ENCODE data around the gene DNAJB12. TPM values are rescaled to one million over a fixed set of nuclear protein-coding genes. Genes with fewer than 3 reads are reported as not detected.

DNAJB12 gene
- total and polyA plus RNA-seq, 10 of the 15 experiments (the other 5 are each of a cell fraction or from before 2014, with no cell fraction given) = 4.6 to 31.6 (median 18.8) TPM

DNA sequence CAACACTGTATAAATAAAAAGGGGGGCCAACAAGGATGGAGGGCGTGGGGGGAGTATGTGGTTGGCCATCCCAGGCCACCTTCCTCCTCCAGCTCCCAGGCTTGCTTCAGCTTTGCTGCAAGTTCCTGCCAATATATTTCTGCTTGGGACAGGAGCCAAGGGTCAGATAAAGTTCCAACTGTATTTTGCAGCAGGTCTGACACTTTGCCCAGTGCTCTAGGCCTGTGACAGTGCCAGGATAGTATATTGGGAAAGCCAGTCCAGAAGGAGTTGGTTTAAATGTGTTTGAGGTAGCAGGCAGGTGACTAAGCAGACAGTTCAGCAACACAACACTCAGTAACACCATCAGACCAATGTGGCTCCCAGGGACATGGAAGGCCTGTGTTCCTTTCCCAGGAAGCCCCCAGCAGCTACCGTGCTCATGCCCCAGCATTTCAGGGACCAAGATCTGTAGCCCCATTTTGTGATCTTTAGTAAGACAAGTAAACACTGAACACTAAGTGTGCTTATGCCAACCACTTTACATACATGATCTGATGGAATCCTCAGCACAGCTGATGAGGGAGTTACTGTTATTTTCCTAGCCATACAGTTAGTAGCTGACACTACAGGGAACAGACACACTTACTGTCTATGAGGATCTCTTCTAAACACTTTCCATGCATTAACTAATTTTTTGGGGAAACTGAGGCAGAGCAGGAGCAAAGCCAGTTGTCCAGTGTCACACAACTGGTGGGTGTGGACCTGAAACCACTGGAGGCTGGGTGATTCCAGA is 38.9 kb downstream of the DNAJB12 start (continued):
- TF ChIP-seq GABPA (IDR thresholded peaks at IDR 0.05; ENCODE audit: low read depth) (no peak), JUND (IDR thresholded peaks at IDR 0.05; ENCODE audit: low read depth, low read length) (no peak), HDGF (IDR thresholded peaks at IDR 0.05) (no peak), POU2F2 (IDR thresholded peaks at IDR 0.05; ENCODE audit: borderline replicate concordance, low read depth, low read length) (no peak), NR2C2 (IDR thresholded peaks at IDR 0.05; ENCODE audit: borderline replicate concordance, control insufficient read depth, insufficient read length, low read depth) (no peak), NBN (IDR thresholded peaks at IDR 0.05) (no peak)
- TF ChIP-seq, protein P1, sequence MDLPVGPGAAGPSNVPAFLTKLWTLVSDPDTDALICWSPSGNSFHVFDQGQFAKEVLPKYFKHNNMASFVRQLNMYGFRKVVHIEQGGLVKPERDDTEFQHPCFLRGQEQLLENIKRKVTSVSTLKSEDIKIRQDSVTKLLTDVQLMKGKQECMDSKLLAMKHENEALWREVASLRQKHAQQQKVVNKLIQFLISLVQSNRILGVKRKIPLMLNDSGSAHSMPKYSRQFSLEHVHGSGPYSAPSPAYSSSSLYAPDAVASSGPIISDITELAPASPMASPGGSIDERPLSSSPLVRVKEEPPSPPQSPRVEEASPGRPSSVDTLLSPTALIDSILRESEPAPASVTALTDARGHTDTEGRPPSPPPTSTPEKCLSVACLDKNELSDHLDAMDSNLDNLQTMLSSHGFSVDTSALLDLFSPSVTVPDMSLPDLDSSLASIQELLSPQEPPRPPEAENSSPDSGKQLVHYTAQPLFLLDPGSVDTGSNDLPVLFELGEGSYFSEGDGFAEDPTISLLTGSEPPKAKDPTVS (IDR thresholded peaks at IDR 0.05; ENCODE audit: low read depth, low read length) = no peak

DNA sequence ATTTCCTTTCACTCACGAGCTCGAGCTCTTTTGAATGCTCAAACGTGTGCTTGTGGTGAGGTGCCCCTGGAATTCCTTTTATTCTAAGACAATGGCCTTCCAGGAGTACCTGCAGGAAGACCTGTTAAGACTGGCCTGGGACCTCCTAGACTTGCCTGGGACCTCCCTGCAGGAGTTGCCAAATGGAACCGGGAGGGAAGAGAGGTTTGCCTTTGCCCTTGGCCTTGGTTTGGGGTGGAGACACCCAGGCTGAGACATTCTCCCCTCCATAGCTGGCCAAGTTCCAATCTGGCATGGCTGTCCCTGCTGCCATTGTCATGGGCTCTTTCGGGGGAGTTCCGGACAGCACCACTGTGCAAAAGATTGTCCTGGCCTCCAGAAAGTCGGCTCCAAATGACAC is 39.7 kb downstream of the DNAJB12 start:
- peaks cover 8% of the 10 kb centered on the region for H3K79me2 ChIP-seq (ENCODE audit: control insufficient read depth, insufficient read depth, low read length)
- no TSS peak for BruUV-seq (replicated peaks)
- ATAC-seq (no peak), DNase-seq (ENCODE audit: low read depth, low spot score) (no peak), FAIRE-seq (no peak)
- ChIA-PET SMC1A (ENCODE audit: uncharacterized antibody, unreplicated experiment) (interaction anchor here (7.4 kb wide), 1 partner anchor 11 kb away, joined by 62 read pairs; no protein-coding TSS in a partner anchor), POLR2A (interaction anchor here (1.8 kb wide), 1 partner anchor 13 kb away, joined by 6 read pairs; no protein-coding TSS in a partner anchor), CTCF (interaction anchor here (1.0 to 2.4 kb wide), 4 partner anchors 12 to 37 kb away, joined by 3 to 7 read pairs (median 3); no protein-coding TSS in a partner anchor), RAD21 (ENCODE audit: unreplicated experiment) (no interaction called here)
- no peak overlapping the region for H3K4me3 ChIP-seq
- WGBS (ENCODE audit: insufficient coverage, insufficient replicate concordance, low lambda C conversion rate, missing lambda C conversion rate) = 96% methylated on average over 7 of the region's 7 CpGs
- H3K4me1 ChIP-seq (ENCODE audit: control insufficient read depth, insufficient read depth, low read length) = peaks cover 24% of the 10 kb centered on the region
- intact Hi-C loops (cut with micrococcal nuclease; ENCODE audit: unreplicated experiment) (no loop called here), in situ Hi-C loops (cut with MboI) (no loop called here)
- no peak overlapping the region for H3K9ac ChIP-seq (ENCODE audit: control insufficient read depth, insufficient read depth, low read length)
- no peak overlapping the region for H3K27ac ChIP-seq (ENCODE audit: control insufficient read depth, insufficient read depth)
- no peaks in the 10 kb centered on the region for H3K9me3 ChIP-seq (replicated peaks; ENCODE audit: control insufficient read depth, insufficient read depth, low read length)
- no peak overlapping the region for H3K4me2 ChIP-seq (ENCODE audit: control insufficient read depth, insufficient read depth)
- H3K27me3 ChIP-seq (replicated peaks in 1 of 2; ENCODE audit: control insufficient read depth in 2 of 2, insufficient read depth in 2 of 2, low read length in 1 of 2) = no peaks in the 10 kb centered on the region
- no peak overlapping the region for H2AFZ ChIP-seq (ENCODE audit: control insufficient read depth, low read depth, low read length)
- no peaks in the 10 kb centered on the region for H3K36me3 ChIP-seq (ENCODE audit: control insufficient read depth in 2 of 2, insufficient read depth in 2 of 2, low read length in 1 of 2)
- no peaks in the 10 kb centered on the region for H4K20me1 ChIP-seq (ENCODE audit: control insufficient read depth, insufficient read depth)
- TF ChIP-seq TAF1 (IDR thresholded peaks at IDR 0.05; ENCODE audit: borderline replicate concordance, low read depth, low read length) = no peak
- no peak for TF ChIP-seq RUNX3 (IDR thresholded peaks at IDR 0.05; ENCODE audit: low read length)
- TF ChIP-seq MTA3 (IDR thresholded peaks at IDR 0.05; ENCODE audit: borderline replicate concordance, low read length) = no peak
- no peak for TF ChIP-seq HCFC1 (IDR thresholded peaks at IDR 0.05; ENCODE audit: low read length)
- TF ChIP-seq, protein P2, sequence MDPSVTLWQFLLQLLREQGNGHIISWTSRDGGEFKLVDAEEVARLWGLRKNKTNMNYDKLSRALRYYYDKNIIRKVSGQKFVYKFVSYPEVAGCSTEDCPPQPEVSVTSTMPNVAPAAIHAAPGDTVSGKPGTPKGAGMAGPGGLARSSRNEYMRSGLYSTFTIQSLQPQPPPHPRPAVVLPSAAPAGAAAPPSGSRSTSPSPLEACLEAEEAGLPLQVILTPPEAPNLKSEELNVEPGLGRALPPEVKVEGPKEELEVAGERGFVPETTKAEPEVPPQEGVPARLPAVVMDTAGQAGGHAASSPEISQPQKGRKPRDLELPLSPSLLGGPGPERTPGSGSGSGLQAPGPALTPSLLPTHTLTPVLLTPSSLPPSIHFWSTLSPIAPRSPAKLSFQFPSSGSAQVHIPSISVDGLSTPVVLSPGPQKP (IDR thresholded peaks at IDR 0.05; ENCODE audit: low read depth, low read length) = no peak
- no peak for TF ChIP-seq SMAD1 (IDR thresholded peaks at IDR 0.05; ENCODE audit: low read depth, partially characterized antibody)
- TF ChIP-seq, protein P3, sequence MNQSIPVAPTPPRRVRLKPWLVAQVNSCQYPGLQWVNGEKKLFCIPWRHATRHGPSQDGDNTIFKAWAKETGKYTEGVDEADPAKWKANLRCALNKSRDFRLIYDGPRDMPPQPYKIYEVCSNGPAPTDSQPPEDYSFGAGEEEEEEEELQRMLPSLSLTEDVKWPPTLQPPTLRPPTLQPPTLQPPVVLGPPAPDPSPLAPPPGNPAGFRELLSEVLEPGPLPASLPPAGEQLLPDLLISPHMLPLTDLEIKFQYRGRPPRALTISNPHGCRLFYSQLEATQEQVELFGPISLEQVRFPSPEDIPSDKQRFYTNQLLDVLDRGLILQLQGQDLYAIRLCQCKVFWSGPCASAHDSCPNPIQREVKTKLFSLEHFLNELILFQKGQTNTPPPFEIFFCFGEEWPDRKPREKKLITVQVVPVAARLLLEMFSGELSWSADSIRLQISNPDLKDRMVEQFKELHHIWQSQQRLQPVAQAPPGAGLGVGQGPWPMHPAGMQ (IDR thresholded peaks at IDR 0.05; ENCODE audit: borderline replicate concordance) = no peak
- TF ChIP-seq BHLHE40 (IDR thresholded peaks at IDR 0.05; ENCODE audit: borderline replicate concordance in 1 of 2, low read depth in 2 of 2, low read length in 1 of 2) = no peak
- TF ChIP-seq POLR2AphosphoS2 (IDR thresholded peaks at IDR 0.05; ENCODE audit: low read depth, low read length) = no peak
- no peak for TF ChIP-seq EP300 (IDR thresholded peaks at IDR 0.05; ENCODE audit: borderline replicate concordance in 1 of 2, control insufficient read depth in 1 of 2, low read depth in 2 of 2, low read length in 2 of 2)
- no peak for TF ChIP-seq SP1 (IDR thresholded peaks at IDR 0.05; ENCODE audit: low read depth, low read length)

All from GM12878 (cell line).